Measurements from ENCODE around the gene PPP2R5E. TPM values are rescaled to one million over a fixed set of nuclear protein-coding genes. Genes with fewer than 3 reads are reported as not detected.

Gene PPP2R5E
- total RNA-seq, 1 donor from 2014 or later, result 67.7 TPM

- Mint-ChIP-seq H3K27me3 (ENCODE audit: unreplicated experiment) (peaks cover 8% of the 10 kb centered on the region), H3K4me3 (ENCODE audit: unreplicated experiment) (peak overlapping the region; percentile 97), H3K36me3 (ENCODE audit: unreplicated experiment) (no peaks in the 10 kb centered on the region), H3K9me3 (ENCODE audit: unreplicated experiment) (peaks cover 4% of the 10 kb centered on the region), H3K27ac (ENCODE audit: unreplicated experiment) (peak overlapping the region; percentile 94), H3K4me1 (ENCODE audit: low read depth, unreplicated experiment) (peaks cover 13% of the 10 kb centered on the region)
- DNase-seq, result peak; percentile 53
- TF ChIP-seq, protein P1, sequence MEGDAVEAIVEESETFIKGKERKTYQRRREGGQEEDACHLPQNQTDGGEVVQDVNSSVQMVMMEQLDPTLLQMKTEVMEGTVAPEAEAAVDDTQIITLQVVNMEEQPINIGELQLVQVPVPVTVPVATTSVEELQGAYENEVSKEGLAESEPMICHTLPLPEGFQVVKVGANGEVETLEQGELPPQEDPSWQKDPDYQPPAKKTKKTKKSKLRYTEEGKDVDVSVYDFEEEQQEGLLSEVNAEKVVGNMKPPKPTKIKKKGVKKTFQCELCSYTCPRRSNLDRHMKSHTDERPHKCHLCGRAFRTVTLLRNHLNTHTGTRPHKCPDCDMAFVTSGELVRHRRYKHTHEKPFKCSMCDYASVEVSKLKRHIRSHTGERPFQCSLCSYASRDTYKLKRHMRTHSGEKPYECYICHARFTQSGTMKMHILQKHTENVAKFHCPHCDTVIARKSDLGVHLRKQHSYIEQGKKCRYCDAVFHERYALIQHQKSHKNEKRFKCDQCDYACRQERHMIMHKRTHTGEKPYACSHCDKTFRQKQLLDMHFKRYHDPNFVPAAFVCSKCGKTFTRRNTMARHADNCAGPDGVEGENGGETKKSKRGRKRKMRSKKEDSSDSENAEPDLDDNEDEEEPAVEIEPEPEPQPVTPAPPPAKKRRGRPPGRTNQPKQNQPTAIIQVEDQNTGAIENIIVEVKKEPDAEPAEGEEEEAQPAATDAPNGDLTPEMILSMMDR (IDR thresholded peaks at IDR 0.05; ENCODE audit: partially characterized antibody, unreplicated experiment), result no peak
Observed at GRCh38 chr14:63542231-63542999, 762 bp downstream of the PPP2R5E start.

DNA sequence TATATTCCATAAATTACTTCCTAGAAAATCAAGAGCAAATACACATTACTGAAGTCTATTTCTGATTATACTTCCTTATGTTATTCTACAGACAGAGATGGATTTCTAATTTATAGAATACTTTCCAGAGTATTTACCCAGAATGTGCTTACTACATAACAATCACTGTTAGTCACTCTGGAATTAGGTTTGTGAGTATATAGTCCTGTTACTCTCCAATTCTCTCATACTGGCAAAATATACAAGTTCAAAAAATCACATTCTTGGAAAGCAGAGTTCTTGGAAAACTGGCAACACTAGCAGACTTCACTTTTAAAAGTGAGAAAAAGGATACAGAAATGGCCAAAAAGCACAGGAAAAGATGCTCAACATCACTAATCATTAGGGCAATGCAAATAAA, 7.3 kb downstream of the PPP2R5E start:
- no peak overlapping the region for H3K27ac Mint-ChIP-seq (ENCODE audit: unreplicated experiment)
- H3K4me1 Mint-ChIP-seq (ENCODE audit: low read depth, unreplicated experiment), result peaks cover 2% of the 10 kb centered on the region
- H3K4me3 Mint-ChIP-seq (ENCODE audit: unreplicated experiment), result no peak overlapping the region
- no peaks in the 10 kb centered on the region for H3K27me3 Mint-ChIP-seq (ENCODE audit: unreplicated experiment)
- TF ChIP-seq, protein P1 (IDR thresholded peaks at IDR 0.05; ENCODE audit: partially characterized antibody, unreplicated experiment), result no peak
- no peaks in the 10 kb centered on the region for H3K9me3 Mint-ChIP-seq (ENCODE audit: unreplicated experiment)
- DNase-seq, result no peak
- no peaks in the 10 kb centered on the region for H3K36me3 Mint-ChIP-seq (ENCODE audit: unreplicated experiment)

- H3K27ac Mint-ChIP-seq (ENCODE audit: unreplicated experiment), result no peak overlapping the region
- no peaks in the 10 kb centered on the region for H3K9me3 Mint-ChIP-seq (ENCODE audit: unreplicated experiment)
- no peaks in the 10 kb centered on the region for H3K4me1 Mint-ChIP-seq (ENCODE audit: low read depth, unreplicated experiment)
- DNase-seq, result no peak
- TF ChIP-seq, protein P1 (IDR thresholded peaks at IDR 0.05; ENCODE audit: partially characterized antibody, unreplicated experiment), result no peak
- no peak overlapping the region for H3K4me3 Mint-ChIP-seq (ENCODE audit: unreplicated experiment)
- H3K27me3 Mint-ChIP-seq (ENCODE audit: unreplicated experiment), result no peaks in the 10 kb centered on the region
- H3K36me3 Mint-ChIP-seq (ENCODE audit: unreplicated experiment), result no peaks in the 10 kb centered on the region
Observed at GRCh38 chr14:63533474-63533873, 9.7 kb downstream of the PPP2R5E start.

- Mint-ChIP-seq H3K4me3 (ENCODE audit: unreplicated experiment) (no peak overlapping the region), H3K36me3 (ENCODE audit: unreplicated experiment) (peaks cover 19% of the 10 kb centered on the region), H3K9me3 (ENCODE audit: unreplicated experiment) (peaks cover 7% of the 10 kb centered on the region), H3K27me3 (ENCODE audit: unreplicated experiment) (peaks cover 2% of the 10 kb centered on the region), H3K4me1 (ENCODE audit: low read depth, unreplicated experiment) (peaks cover 15% of the 10 kb centered on the region), H3K27ac (ENCODE audit: unreplicated experiment) (peak overlapping the region; percentile 99)
- TF ChIP-seq, protein P1 (IDR thresholded peaks at IDR 0.05; ENCODE audit: partially characterized antibody, unreplicated experiment), result no peak
- no peak for DNase-seq
Observed at GRCh38 chr14:63524537-63525155, 18.5 kb downstream of the PPP2R5E start.

Data from glutamatergic neuron (in vitro differentiated cells).